Fibroblast of skin of abdomen (primary cell): ENCODE data around the gene PERCC1.
"Not testable (repeated sequence)": the region's sequence is repeated elsewhere in the genome, so short reads cannot be mapped to it uniquely, and the experiment has no call there.

Source experiments
- DNase-seq: peaks from one replicate; pipeline ENCODE4 v3.0.0-alpha.2; 2013

Gene PERCC1

DNA sequence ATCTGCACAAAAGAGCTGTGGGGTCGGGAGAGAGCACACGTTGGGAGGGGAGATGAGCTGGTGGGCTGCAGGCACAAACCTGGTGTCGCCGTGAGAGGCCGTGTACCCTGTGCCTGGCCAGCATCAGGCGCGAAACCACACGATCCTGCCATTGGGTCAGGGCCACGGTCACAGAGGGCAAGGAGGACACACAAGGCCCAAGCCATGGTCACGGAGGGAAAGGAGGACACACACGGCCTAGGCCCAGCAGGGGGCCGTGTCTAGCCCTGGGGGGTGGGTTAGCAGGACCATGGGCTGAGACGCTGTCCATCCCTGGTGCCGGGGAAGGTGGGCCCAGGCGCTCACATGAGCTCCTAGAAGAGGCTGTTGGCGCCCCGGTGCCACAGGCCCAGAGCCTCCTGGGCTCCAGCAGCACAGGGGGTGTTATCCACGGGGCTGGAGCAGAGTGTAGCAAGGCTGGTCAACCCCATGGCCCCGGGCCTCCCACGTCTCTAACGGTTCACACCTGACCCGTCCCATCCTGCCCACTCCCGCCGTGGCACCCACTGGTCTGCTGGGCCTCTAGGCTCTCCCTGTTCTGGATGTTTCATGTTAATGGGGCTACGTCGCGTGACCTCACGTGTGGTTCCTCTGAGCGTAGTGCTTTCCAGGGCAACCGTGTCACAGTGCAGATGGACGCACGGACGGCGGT lies 21.0 kb downstream of the PERCC1 start:
- DNase-seq = no peak

DNA sequence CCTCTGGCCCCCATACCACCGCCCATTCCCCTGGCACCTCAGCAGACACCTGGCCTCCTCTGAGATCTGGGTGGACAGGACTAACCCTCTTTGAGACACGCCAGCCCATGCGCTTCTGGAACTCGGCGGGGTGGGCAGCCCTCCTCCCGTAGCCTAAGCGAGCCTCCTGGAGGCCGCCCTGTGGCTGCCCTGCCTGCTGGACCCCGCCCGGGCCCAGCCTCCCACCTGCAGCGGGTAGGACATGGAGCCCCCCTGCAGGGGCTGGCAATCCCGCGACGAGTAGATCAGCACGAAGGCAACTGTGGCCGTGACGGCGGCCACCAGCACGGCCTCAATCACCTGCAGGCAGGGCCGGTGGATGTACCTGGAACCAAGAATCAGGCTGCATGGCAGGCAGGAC lies 21.7 kb downstream of the PERCC1 start:
- DNase-seq = no peak

DNA sequence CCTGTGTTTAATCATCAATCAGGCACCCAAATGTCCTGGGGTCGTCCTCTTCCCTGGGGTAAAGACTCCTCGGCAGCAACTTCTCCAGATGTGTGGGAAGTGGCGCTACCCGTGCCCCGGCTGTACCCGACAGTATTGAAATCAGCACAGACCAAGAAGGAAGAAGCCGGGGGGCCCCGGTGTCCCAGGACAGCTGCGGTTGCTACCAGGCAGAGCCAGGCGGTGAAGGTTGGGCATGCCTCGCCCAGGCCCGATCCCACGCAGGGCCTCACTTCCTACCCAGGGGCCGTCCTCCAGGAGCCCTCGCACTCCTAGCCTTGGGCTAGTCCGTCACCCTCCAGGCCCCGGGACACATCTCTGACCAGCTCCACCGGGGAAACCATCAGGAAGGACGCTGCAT lies 22.4 kb downstream of the PERCC1 start:
- DNase-seq = no peak

DNA sequence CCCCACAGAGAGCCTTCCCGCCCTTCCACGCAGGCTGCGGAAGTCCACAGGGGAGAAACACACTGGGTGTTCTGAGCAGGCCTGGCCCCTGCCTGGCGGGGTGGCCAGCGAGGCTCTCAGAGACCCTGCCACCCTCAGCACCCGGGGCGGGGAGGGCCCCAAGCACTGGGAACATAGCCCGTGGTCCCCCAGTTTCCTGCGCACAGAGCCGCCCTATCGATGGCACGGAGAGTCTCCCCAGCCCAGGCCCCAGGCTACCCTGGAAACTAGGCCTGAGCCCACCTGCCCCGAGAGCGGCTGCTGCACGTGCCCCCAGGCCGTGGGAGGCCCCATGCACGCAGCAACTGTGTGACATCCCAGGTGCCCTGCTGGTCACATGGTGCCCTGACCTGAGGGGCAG lies 23.7 kb downstream of the PERCC1 start:
- no peak for DNase-seq

DNA sequence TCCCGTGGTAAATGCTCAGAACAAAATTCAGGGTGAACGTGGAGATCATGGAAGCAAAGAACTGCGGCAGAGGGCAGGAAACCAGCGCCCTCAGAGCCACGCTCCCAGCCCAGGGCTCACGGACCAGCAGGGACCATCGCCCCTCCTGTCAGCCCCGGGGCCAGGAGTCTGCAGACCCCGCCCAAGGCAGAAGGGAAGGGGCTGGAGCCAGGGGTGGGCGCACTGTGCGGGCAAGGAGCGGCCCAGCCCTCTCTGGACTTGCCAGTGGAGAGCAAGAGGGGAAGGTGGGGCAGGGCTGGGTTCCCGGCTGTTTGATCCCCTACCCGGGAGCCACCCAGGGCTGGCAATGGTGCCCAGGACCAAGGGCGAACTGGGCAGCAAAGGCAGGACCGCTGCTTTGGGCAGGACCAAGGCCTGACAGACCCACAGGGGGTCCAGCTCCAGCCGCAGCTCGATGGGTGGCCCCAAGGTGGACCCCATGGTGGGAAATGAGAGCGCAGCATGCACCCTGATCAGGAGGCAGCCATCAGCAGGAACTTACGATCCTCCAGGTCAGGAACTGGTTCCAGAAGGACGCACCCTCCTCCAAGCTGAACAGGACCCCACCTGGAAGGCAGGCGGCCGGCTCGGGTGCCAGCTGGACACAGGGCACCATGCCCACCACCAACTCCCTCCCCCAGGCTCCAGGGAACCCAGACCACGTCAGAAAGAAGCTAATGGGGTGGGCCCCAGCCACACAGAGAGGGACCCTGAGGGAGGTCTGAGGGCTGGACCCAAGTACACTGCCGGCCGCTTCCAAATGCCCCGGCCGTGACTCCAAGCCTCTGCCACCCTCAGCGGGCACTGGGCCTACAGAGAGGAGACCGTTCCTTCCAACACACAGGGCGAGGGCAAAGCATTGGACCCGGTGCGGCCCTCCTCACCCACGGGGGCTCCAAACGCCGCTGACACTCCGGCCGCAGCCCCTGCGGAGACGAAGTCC lies 24.6 kb downstream of the PERCC1 start:
- no peak for DNase-seq

DNA sequence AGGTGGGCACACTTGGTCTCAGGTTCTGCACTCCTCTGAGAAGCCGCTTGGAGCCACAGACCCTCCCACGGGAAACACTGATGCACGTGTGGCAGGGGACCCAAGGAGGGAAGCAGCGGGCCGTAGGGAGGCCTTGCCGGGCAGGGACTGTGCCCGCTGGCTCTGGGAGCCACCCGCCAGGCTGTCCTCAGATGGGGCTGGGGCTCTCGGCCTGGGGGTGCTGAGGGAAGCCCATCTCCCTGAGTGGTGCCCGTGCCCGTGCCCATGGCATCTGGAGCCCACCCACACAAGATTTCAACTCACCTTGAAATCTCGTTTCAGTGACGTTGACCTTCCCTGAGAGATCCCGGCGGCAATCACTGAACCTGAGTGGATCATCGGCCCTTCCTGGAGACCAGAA lies 26.1 kb downstream of the PERCC1 start:
- DNase-seq = no peak

DNA sequence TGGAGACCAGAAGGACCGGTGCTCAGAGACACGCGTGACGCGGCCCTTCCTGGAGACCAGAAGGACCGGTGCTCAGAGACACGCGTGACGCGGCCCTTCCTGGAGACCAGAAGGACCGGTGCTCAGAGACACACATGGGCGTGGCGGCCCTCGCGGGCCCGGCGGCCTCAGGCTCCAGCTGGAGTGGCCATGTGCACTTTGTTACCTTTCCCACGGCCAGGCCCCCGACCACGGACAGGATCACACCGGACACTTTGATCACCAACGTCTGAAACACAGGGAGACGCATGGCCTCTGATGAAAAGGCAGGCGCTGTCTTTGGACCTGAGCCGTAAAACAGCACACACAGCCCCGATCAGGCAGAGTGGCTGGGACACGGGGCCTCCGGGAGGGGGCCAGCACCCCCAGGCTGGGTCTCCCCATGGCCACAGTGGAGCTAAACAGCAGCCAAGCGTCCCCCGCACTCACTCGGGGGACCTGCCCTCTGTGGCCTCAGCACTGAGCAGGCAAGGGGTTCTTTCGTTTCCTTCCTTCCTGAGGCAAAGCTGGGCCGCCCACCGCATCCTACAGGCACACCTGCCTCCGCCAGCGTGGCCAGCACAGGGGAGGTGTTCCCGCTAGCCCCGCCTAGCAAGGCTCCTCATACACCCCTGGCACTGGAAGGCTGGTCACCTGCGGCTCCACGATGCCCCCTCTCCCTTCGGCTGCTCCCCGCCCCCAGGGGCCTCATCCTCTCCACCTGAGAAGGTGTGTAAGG lies 26.8 kb downstream of the PERCC1 start:
- no peak for DNase-seq

DNA sequence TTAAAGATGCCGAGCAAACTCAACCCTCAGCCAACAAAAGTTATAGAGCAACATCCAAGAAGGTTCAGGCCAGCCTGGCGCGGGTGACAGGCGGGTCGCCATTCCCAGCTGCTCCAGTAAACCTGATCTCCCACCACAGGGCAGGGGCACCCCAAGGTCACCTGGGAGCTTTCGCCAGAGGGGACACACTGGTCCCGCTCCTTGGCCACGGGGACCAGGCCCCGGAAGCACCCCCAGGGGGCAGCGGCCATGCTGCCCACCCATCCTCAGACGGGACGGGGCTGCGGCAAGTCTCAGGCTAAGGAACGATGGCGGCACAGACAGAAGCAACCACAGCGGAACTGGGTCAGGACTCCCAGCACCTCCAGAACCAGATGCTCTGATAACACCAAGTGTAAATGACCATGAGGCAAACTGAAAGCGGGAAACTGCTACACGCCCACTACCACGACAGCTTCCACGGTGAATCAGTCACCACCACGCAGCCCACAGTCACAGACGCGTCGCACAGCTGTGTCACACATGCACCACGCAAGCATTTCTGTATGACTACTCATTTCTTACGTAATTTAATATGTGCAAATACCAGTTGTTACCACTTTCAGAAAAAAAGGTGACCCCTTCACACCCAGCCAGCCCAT lies 27.6 kb downstream of the PERCC1 start:
- peak; percentile 45 for DNase-seq

DNA sequence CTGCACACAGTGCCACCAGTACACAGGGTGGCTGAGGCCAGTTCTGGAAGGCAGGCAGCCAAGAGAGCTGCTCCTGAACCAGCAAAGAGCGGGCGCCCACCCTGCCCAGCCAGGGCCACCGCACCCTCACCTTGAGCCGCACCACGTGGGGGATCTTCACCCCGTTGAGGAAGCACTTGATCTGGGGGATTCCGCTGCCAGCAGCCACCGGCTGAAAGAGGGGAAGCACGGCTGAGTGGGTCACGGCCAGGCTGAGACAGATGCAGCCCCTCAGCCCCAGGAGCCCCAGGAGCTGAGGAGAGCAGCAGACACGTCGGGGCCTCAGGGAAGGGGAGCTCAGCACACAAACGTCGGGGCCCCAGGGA lies 28.1 kb downstream of the PERCC1 start:
- DNase-seq = no peak

DNA sequence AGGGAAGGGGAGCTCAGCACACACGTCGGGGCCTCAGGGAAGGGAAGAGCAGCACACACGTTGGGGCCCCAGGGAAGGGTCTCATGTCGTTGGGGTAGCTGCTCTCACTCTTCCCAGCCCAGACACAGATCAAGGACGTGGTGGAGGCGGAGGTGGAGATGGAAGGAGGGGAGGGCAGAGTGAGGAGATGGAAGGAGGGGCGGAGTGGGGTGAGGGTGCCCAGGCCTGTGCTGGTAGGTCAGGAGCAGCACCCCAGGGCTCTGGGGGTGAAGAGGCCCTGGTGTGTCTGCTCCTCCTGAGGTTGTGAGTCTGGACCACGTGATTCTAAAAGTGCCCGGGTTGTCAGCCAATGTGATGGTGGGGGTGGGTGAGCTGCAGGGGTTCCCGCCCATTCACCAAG lies 29.1 kb downstream of the PERCC1 start:
- no peak for DNase-seq

DNA sequence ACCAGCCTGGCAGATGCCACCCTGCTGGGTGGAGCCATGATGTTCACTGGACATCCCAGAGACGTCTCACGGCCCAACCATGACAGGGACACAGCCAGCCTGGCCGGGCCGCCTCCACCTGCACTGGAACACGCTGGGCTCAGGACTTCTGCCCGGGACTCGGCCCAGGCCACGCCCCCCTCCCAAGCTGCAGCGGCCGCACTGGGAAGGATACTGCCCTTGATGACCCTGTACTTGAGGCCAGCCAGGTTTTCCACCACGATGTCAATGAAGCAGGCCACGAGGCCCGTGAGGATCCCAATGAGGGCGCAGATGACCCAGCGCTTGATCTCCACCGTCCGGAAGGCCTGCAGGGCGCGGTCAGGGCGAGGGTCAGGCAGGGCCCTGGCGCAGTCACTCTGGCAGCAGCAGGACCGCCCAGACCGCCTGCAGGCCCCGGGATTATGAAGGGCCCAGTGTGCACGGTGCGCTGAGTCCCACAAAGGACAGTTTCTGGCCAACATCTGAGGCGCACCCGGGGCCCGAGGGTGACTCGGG lies 29.8 kb downstream of the PERCC1 start:
- DNase-seq = no peak

DNA sequence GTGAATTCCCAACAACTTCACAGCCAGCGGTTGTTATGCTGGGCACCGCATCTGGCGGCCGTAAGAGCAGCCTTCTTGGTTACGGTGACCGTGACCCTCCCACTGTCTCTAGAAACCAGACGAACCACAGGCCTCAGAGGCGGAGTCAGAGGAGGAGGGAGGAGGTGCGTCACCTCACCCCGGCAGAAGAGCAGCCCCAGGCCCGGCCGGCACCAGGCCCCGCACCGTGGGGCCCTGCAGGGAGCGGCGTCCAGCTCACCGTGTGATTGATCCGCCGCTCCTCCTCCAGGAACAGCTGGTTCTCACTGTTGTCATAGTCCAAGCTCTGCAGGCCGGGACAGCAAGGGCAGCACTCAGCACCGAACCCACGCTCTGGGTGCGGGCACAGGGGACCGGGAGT lies 30.3 kb downstream of the PERCC1 start:
- DNase-seq = no peak

DNA sequence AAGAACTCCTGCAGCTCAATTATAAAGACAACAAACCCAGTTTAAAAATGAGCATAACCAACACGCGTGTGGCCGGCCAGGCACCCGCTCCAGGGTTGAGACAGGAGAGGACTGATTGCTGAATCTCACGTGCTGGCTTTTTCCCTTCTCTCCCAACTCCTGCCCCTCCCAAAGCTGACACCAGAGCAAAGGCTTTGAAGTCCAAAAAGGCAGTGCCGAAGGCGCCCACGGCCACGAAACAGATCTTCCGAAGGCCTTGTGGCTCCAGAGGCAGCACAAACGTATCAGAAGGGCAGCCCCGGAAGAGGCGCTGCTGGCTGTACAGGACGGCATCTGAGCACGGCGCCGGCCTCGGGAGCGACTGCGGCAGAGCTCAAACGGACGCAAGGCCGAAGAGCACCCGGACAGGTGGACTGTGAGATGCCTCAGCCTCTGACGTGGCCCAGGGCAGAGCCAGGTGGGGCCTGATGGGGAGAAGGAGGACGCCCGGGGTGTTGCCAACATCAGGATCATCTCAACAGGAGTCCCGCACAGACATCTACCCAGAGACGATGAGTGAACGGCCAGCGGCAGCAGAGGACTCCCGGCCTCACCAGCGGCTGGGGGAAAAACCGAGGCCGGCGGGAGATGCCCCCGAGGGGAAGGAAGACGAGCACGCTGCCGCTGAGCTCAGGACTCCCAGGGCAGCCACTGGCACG lies 33.5 kb downstream of the PERCC1 start:
- no peak for DNase-seq

DNA sequence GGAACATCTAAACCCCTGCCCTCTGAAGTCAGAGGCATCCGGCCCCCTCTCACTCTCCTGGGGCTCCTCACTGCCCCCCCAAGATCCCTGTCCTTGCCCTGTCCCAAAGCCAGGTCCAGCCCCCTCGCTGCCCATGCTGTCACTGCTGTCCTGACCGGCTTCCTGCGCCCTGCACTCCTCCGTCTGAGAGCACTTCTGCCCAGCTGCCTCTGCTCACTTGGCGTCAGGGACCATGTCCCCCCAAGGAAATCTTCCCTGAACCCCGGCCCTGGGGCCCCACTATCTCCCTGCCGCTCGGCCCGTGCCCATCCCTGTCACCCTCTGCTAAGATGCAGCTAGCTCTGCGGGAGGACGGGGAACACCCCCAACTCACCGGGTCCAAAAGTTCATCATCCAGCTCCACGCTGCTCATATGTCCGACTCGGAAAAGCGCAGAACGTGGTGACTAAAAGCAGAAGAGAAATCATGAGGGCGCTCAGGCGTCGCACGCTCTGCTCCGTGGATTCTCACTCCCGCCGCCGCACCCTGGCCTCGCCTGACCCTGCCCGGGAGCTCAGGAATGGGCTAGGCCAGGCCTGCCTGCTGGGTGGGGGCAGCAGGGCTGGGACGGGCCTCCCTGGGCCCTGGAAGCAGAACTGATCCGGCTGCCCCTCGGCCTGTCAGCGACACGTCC lies 34.2 kb downstream of the PERCC1 start:
- DNase-seq = no peak

DNA sequence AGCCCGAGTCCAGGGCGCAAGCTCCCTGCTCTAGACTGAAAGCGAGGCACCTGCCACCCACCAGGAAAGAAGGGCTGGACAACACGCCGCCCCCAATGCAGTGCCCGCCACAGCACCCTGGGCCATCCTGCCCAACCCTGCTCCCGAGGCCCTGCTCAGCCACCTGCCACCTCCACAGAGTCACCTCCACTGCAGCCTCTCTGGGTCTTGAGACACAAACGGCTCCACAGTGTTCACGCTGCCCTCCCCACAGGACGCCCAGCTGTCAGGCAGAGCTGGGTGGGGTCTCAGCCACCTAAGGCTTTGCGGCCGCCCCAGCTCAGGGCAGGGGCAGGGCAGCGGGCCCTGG lies 34.7 kb downstream of the PERCC1 start:
- no peak for DNase-seq

DNA sequence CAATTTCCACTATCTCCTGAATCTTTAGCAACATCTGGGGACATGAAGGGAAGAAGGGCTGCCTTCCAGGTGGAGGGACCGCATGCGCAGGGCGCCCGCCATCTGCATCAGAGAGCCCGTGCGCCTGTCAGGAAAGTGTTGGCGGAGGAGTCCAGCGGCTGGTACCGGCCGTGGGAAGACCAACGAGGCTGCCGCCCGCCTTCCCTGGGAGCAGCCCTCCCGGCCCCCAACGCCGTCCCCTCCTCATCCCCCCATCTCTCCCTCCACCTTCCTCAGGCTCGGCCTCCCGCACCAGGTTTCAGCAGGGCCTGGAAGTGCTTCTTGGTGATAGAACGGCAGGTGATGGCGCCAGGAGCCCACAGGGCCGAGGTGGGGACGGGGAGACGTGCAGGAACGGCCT lies 35.2 kb downstream of the PERCC1 start:
- DNase-seq = no peak

DNA sequence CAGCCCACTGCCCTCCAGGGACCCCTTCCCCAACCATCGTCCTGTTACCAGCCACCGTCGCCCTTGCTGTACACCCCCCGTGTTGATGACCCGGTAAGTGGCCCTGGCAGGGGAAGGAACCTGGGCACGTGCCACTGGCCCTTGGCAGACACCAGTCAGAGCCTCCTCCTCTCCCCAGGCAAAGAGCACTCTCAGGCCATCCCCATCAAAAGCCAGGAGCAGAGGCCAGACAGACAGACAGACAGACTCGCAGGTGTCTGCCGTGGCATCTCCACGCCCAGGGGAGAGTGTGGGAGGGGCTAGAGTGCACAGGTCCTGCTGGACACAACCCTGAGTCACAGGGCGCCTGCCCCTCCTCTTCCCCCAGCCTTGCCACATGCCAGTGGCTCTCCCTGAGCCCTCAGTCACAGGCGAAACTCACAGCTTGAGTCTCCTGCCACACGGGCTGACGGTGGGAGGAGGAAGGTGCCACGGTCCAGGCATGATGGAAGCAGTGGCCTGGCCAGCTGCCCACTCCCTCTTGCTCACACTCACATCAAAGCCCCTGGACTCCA lies 36.2 kb downstream of the PERCC1 start:
- no peak for DNase-seq

DNA sequence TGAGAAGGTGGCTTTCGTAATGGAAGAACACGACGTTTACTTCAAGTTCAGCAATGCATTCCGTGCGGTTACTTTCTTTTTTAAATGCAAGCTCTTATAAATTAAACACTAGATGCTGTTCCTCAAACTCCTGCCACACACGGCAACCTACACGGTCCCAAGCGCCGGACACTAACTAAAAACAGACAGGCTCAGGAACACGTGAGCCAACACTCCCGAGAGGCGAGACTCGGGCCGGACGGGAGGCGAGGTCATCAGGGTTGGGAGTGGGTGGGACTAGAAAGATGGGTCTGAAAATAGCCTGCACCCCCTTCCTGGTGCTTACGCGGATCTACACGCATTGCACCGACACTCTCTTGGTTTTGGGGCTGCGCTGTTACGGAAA lies 37.5 kb downstream of the PERCC1 start:
- DNase-seq = no peak

DNA sequence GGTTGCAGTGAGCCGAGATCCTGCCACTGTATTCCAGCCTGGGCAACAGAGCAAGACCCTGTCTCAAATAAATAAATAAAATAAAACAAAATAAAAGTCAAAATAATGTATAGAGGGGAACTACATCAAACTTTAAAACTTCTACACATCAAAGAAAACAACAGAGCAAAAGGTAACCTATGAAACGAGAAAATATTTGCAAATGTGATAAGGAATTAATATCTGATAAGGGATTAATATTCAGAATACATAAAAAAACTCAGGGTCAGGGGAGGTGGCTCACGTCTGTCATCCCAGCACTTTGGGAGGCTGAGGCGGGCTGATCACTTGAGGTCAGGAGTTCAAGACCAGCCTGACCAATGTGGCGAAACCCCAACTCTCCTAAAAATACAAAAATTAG lies 38.3 kb downstream of the PERCC1 start:
- not testable (repeated sequence) for DNase-seq

DNA sequence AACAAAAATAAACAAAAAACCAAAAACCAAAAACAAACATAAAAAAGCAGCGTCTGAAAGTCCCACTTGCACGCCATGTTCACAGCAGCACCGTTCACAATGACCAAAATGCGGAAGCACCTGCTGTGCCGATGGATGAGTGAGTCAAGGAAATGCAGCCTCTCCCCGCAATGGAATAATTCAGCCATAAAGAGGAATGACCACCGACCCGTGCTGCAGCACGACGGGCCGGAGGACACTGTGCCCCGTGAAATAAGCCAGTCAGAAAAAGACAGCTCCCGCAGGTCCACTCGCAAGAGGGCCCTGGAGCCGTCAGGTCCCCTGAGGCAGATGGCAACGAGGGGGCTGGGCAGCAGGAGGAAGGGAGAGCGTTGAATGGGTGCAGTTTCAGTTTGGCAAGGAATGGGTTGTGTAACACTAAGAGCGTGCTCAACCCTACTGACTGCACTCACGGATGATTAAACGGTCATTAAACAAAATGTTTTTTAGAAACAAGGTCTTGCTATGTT lies 38.9 kb downstream of the PERCC1 start:
- no peak for DNase-seq
